K562 (cell line): ENCODE results near the gene CHD6. TPM values are rescaled to one million over a fixed set of nuclear protein-coding genes. Genes with fewer than 3 reads are reported as not detected.

Experiments
- ATAC-seq: fragments of 200-7000 bp; cut with Tn5 transposase; 3 replicates; pipeline ENCODE4 v1.9.1; 2020; ENCODE audit warnings: moderate library complexity
- BruUV-seq: library from RNA; stranded (reverse); fragments of 400-500 nt; replicated peaks from 2 replicates; lab custom pipeline; 2021; lab: Mats Ljungman, UMichigan
- CTCF ChIA-PET: fragments of 300-600 bp; formaldehyde crosslinking; extraction: SDS; loops from one replicate; lab custom pipeline; 2021; ENCODE audit warnings: low intra/inter-chr PET ratio; lab: Yijun Ruan, JAX
- POLR2A ChIA-PET: fragments of 300-600, 350-650 bp; sonication (Branson Sonifier 250); formaldehyde crosslinking; extraction: SDS; loops from one replicate; lab custom pipeline; 2021; ENCODE audit warnings: antibody characterized with exemption, inconsistent platforms; lab: Yijun Ruan, JAX
- DNase-seq, 4 experiments: peaks; one replicate each; pipeline versions ENCODE4 v3.0.0 to v3.0.0-alpha.2; 2011 to 2018; ENCODE audit warnings: low spot score in 3 of 4, mixed read lengths in 3 of 4; ENCODE audit errors: extremely low read depth in 1 of 4
- FAIRE-seq: peaks from 2 replicates; lab custom pipeline; 2011; peaks lifted over from hg19 to GRCh38; lab: Jason Lieb, UNC
- H2AFZ ChIP-seq: 2 replicates; pipeline ENCODE4 v1.6.0; 2011; ENCODE audit warnings: low read depth, low read length, control low read depth, inconsistent platforms
- H3K27ac ChIP-seq: fragments of 200-600 bp; 3 replicates; pipeline ENCODE4 v1.8.0; 2011; ENCODE audit warnings: low read depth, mild to moderate bottlenecking, control low read depth, inconsistent platforms, low read length, moderate library complexity, mixed read lengths; ENCODE audit errors: extremely low read depth
- H3K27me3 ChIP-seq, 2 experiments: fragments of 300-600 bp in 1 of 2; 2 replicates in 1 of 2; 3 replicates in 1 of 2; pipeline versions ENCODE4 v1.6.0 to v1.8.0; 2011; ENCODE audit warnings: inconsistent platforms in 2 of 2, low read length in 2 of 2, mild to moderate bottlenecking in 1 of 2, mixed read lengths in 1 of 2, moderate library complexity in 1 of 2; ENCODE audit not compliant: control insufficient read depth in 2 of 2, insufficient read depth in 2 of 2
- H3K36me3 ChIP-seq: fragments of 300-600 bp; 3 replicates; pipeline ENCODE4 v1.8.0; 2011; ENCODE audit warnings: mild to moderate bottlenecking, low read length, inconsistent platforms; ENCODE audit not compliant: control insufficient read depth, insufficient read depth
- H3K4me1 ChIP-seq, 2 experiments: fragments of 200-600 bp in 1 of 2; replicated peaks in 1 of 2; 2 replicates in 1 of 2; 3 replicates in 1 of 2; pipeline versions ENCODE4 v1.5.1 to v1.8.0; 2011; ENCODE audit warnings: inconsistent platforms in 2 of 2, low read length in 2 of 2, mild to moderate bottlenecking in 1 of 2, mixed read lengths in 1 of 2, moderate library complexity in 1 of 2; ENCODE audit not compliant: control insufficient read depth in 2 of 2, insufficient read depth in 2 of 2
- H3K4me2 ChIP-seq: 2 replicates; pipeline ENCODE4 v1.6.1; 2011; ENCODE audit warnings: low read length, control low read depth, inconsistent platforms, mixed read lengths; ENCODE audit not compliant: insufficient read depth
- H3K4me3 ChIP-seq: fragments of 200-600 bp; sonication (generic), shearing (Covaris generic); 2 replicates; pipeline ENCODE4 v1.5.1; 2016; ENCODE audit warnings: control low read depth, inconsistent platforms
- H3K79me2 ChIP-seq: fragments of 200-600 bp; 3 replicates; pipeline ENCODE4 v1.8.0; 2011; ENCODE audit warnings: low read length, inconsistent platforms; ENCODE audit not compliant: control insufficient read depth, insufficient read depth
- H3K9ac ChIP-seq, 2 experiments: 2 replicates each; pipeline versions ENCODE4 v1.6.0 to v1.6.1; 2011; ENCODE audit warnings: low read depth in 2 of 2, low read length in 2 of 2, control low read depth in 1 of 2, inconsistent platforms in 1 of 2, mild to moderate bottlenecking in 1 of 2, mixed read lengths in 1 of 2; ENCODE audit not compliant: insufficient read depth in 1 of 2
- H3K9me1 ChIP-seq: one replicate; pipeline ENCODE4 v1.6.0; 2011; ENCODE audit warnings: inconsistent platforms, mild to moderate bottlenecking, low read length, moderate library complexity; ENCODE audit not compliant: control insufficient read depth, insufficient read depth
- H3K9me3 ChIP-seq: replicated peaks from 2 replicates; pipeline ENCODE4 v1.5.1; 2011; ENCODE audit warnings: low read depth, low read length, inconsistent platforms; ENCODE audit not compliant: control insufficient read depth, insufficient read depth
- H4K20me1 ChIP-seq: replicated peaks from 2 replicates; pipeline ENCODE4 v1.6.1; 2011; ENCODE audit warnings: low read length, inconsistent platforms, mixed read lengths; ENCODE audit not compliant: control insufficient read depth, insufficient read depth
- C11orf30 ChIP-seq: fragments of 450-650 bp; IDR thresholded peaks from 2 replicates; pipeline ENCODE4 v1.6.1; 2016; ENCODE audit warnings: low read depth, mild to moderate bottlenecking
- CEBPG ChIP-seq, 3 experiments: fragments of 200-800 bp in 1 of 3; sonication (Bioruptor generic) in 1 of 3; sonication (generic) in 1 of 3; formaldehyde crosslinking in 1 of 3; IDR thresholded peaks in 2 of 3; conservative IDR thresholded peaks in 1 of 3; 2 replicates each; pipeline versions ENCODE4 v1.6.1 to v1.8.0; 2016 to 2022; ENCODE audit warnings: missing compliant biosample characterization in 2 of 3, missing genetic modification characterization in 2 of 3, mild to moderate bottlenecking in 1 of 3, missing genetic modification reagents in 1 of 3
- ELF1 ChIP-seq: fragments of 200-800 bp; sonication (Bioruptor generic); IDR thresholded peaks from 2 replicates; pipeline ENCODE4 v1.6.1; 2016; ENCODE audit warnings: missing genetic modification characterization, missing compliant biosample characterization
- FUS ChIP-seq: fragments of 200-400 bp; formaldehyde crosslinking; optimal IDR thresholded peaks from 2 replicates; pipeline ENCODE3; 2017; ENCODE audit warnings: low read depth, low read length
- KLF10 ChIP-seq: fragments of 250-450 bp; sonication (Bioruptor Pico); IDR thresholded peaks from 2 replicates; pipeline ENCODE4 v1.6.1; 2021; ENCODE audit warnings: matching md5 sums
- KLF13 ChIP-seq: fragments of 450-650 bp; IDR thresholded peaks from 2 replicates; pipeline ENCODE4 v1.6.1; 2016; ENCODE audit warnings: missing genetic modification characterization, low read depth, mild to moderate bottlenecking, missing compliant biosample characterization, moderate library complexity, borderline replicate concordance
- MEF2D ChIP-seq: conservative IDR thresholded peaks from 2 replicates; pipeline ENCODE4 v1.6.1; 2016; ENCODE audit warnings: low read depth, missing genetic modification characterization, missing compliant biosample characterization
- NBN ChIP-seq: fragments of 450-650 bp; IDR thresholded peaks from 2 replicates; pipeline ENCODE4 v1.6.1; 2016; ENCODE audit warnings: low read depth, mild to moderate bottlenecking
- RB1 ChIP-seq: fragments of 450-650 bp; IDR thresholded peaks from 2 replicates; pipeline ENCODE4 v1.6.1; 2017; ENCODE audit warnings: low read depth, mild to moderate bottlenecking
- SAFB2 ChIP-seq: fragments of 200-400 bp; formaldehyde crosslinking; IDR thresholded peaks from 2 replicates; pipeline ENCODE4 v1.6.1; 2018; ENCODE audit warnings: borderline replicate concordance, low read length, low read depth, moderate library complexity; ENCODE audit not compliant: severe bottlenecking
- SNRNP70 ChIP-seq: fragments of 200-400 bp; formaldehyde crosslinking; optimal IDR thresholded peaks from 2 replicates; pipeline ENCODE3; 2017; ENCODE audit warnings: low read depth, low read length
- U2AF1 ChIP-seq: fragments of 200-400 bp; formaldehyde crosslinking; optimal IDR thresholded peaks from 2 replicates; pipeline ENCODE3; 2017; ENCODE audit warnings: mild to moderate bottlenecking, low read depth, low read length, moderate library complexity
- ZFX ChIP-seq: sonication (generic); formaldehyde crosslinking; IDR thresholded peaks from 2 replicates; pipeline ENCODE4 v1.8.0; 2022; ENCODE audit warnings: mild to moderate bottlenecking, missing genetic modification reagents, moderate library complexity
- ZNF586 ChIP-seq: fragments of 450-650 bp; formaldehyde crosslinking; conservative IDR thresholded peaks from 2 replicates; pipeline ENCODE4 v1.4.0; 2020; ENCODE audit warnings: mild to moderate bottlenecking, moderate library complexity
- WGBS: fragments of 100-300 bp; shearing (Covaris generic); methylation state at CpG from one replicate; pipeline ENCODE4 v1.1.6; 2016; ENCODE audit warnings: low coverage, mixed read lengths; ENCODE audit not compliant: insufficient coverage; ENCODE audit errors: missing lambda C conversion rate; 5-methylcytosine and 5-hydroxymethylcytosine counted together
- in situ Hi-C: fragments of 300-500 bp; cut with MboI; formaldehyde crosslinking; loops from 4 replicates; pipeline ENCODE4 v1.15.0; 2018; ENCODE audit warnings: inconsistent platforms, mixed read lengths
- intact Hi-C: fragments of 100-400 bp; cut with micrococcal nuclease; formaldehyde crosslinking; loops from 2 replicates; pipeline ENCODE4 v1.14.2; 2022
- polyA plus RNA-seq, 8 experiments: library from polyadenylated mRNA; depleted of rRNA in 4 of 8; stranded (reverse) in 5 of 8; unstranded in 3 of 8; fragments of >200 nt; fragmentation: Nextera tagmentation in 2 of 8; fragmentation: Illumina TruSeq in 1 of 8; extraction: Ambion mirVana in 2 of 8; extraction: Trizol in 1 of 8; gene quantifications; 2 replicates each; pipeline versions ENCODE4 v1.2.1 to v1.2.3, GENCODE V29; 2011 to 2014; ENCODE audit warnings: inconsistent platforms in 1 of 8, missing spikeins in 1 of 8
- total RNA-seq, 7 experiments: library from RNA; depleted of rRNA in 6 of 7; stranded (reverse); fragments of >200 nt in 6 of 7; fragmentation: Illumina TruSeq in 2 of 7; extraction: Trizol in 2 of 7; gene quantifications; 2 replicates each; pipeline versions ENCODE4 v1.2.1 to v1.2.3, GENCODE V29; 2011 to 2021; ENCODE audit warnings: low replicate concordance in 1 of 7

CHD6 gene
- total and polyA plus RNA-seq, 9 of the 15 experiments (the other 6 are each of a cell fraction or from before 2014, with no cell fraction given) = 3.9 to 24.2 (median 12.8) TPM

DNA sequence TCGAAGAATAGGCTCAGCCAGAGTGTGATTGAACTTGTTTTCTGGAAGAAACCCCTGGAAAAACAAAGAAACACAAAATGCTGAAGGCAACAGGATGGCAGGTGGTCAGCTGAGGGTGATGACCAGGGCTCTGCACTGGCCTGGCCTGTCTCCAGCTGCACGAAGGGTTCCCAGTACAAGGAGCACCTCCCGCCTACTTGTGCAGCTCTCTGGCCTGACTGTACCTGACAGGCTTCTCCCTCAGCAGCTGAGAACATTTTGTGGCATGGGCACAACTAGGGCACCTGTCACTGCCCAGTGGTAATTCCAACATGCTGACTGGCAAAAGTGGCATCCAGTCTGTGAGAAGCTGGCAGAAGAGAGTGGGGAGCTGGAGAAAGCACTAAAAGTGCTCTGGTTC, 212.7 kb downstream of the CHD6 start:
- Histone ChIP-seq H3K4me1 (peaks cover 0 to 4% of the 10 kb centered on the region in 2 experiments; a peak in 3 of 5 replicates), H3K4me2 (no peak overlapping the region), H2AFZ (no peak overlapping the region), H3K4me3 (no peak overlapping the region), H3K27ac (no peak overlapping the region), H3K36me3 (peaks cover 47% of the 10 kb centered on the region; the same call in 2 of the 3 replicates), H3K9me1 (no peaks in the 10 kb centered on the region), H3K79me2 (no peaks in the 10 kb centered on the region), H3K27me3 (no peaks in the 10 kb centered on the region), H4K20me1 (no peaks in the 10 kb centered on the region; the same call in 1 of the 2 replicates)
- 91% methylated on average over 3 of the region's 3 CpGs for WGBS
- in situ Hi-C loops (no loop called here), intact Hi-C loops (no loop called here)
- no peak for FAIRE-seq
- ATAC-seq = no peak
- BruUV-seq = no TSS peak
- no peak for DNase-seq
- no peak for TF ChIP-seq C11orf30
- TF ChIP-seq FUS = no peak
- no peak for TF ChIP-seq CEBPG (CRISPR knock-in tag; IDR thresholded peaks at IDR 0.05)
- no peak for TF ChIP-seq CEBPG (tag; conservative IDR thresholded peaks at IDR 0.05 in 1 of 2, IDR thresholded peaks at IDR 0.05 in 1 of 2)
- no peak for TF ChIP-seq U2AF1
- no peak for TF ChIP-seq RB1
- no peak for TF ChIP-seq KLF13 (tag)
- TF ChIP-seq SNRNP70 = no peak
- TF ChIP-seq ZNF586 (CRISPR knock-in tag) = no peak
- no peak for TF ChIP-seq NBN
- no peak for TF ChIP-seq ELF1 (tag)
- TF ChIP-seq MEF2D (tag) = no peak
- no peak for TF ChIP-seq ZFX (CRISPR knock-in tag)
- TF ChIP-seq KLF10 = no peak
- TF ChIP-seq SAFB2 = no peak
- TF ChIP-seq, all 486 proteins: peak for 0
- Histone ChIP-seq H3K9me3 (no peaks in the 10 kb centered on the region), H3K9ac (no peak overlapping the region)
- CTCF ChIA-PET = no interaction called here
- POLR2A ChIA-PET = no interaction called here
